ENCODE results near the gene ANP32E.
A peak's percentile ranks its signal among the peaks of the same experiment; 100 is the strongest.

Gene ANP32E

DNA sequence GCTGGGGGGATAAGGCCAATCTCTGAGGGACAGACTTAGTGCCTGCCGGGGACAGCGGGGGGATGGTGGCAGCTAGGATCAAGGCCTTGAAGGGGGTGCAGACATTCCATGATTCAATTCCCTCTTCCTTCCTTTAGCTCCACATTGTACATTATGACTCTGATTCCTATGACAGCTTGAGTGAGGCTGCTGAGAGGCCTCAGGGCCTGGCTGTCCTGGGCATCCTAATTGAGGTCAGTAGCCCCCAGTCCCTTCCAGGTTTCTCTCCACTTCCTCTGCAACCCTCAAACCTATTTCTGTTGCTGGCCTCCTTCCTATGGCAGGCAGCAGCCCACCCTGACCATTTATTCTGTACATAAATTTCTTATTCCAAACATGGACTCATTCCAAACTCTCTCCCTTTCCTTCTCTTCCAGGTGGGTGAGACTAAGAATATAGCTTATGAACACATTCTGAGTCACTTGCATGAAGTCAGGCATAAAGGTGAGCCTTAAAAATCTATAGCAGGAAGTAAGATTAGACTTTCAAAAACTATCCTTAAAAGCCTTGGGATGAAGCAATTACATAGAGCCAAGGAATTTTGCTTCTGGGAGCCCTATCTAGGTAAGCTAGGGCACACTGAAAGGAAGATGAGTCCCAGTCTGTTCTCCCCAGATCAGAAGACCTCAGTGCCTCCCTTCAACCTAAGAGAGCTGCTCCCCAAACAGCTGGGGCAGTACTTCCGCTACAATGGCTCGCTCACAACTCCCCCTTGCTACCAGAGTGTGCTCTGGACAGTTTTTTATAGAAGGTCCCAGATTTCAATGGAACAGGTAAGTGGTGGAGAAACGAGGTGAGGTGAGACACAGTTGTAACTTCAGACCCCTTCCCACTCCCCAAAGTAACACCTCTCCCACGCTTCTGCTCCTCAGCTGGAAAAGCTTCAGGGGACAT, 26.7 kb upstream of the ANP32E start:
- TF ChIP-seq ZNF70 (CRISPR knock-in tag; IDR thresholded peaks at IDR 0.05) (no peak), ARNTL (CRISPR knock-in tag; IDR thresholded peaks at IDR 0.05; ENCODE audit: borderline replicate concordance, low read depth) (no peak), ZC3H10 (CRISPR knock-in tag; IDR thresholded peaks at IDR 0.05) (no peak; the same call in 1 of the 2 replicates), SNAI2 (CRISPR knock-in tag; IDR thresholded peaks at IDR 0.05) (no peak), CSDC2 (CRISPR knock-in tag; IDR thresholded peaks at IDR 0.05) (no peak), TSHZ2 (CRISPR knock-in tag; IDR thresholded peaks at IDR 0.05) (no peak), ESRRG (CRISPR knock-in tag; IDR thresholded peaks at IDR 0.05) (no peak), ZFP30 (CRISPR knock-in tag; IDR thresholded peaks at IDR 0.05) (no peak), CSRNP3 (CRISPR knock-in tag; IDR thresholded peaks at IDR 0.05) (no peak), ISL1 (CRISPR knock-in tag; IDR thresholded peaks at IDR 0.05) (no peak), RARB (CRISPR knock-in tag; IDR thresholded peaks at IDR 0.05) (no peak), ZFP3 (CRISPR knock-in tag; IDR thresholded peaks at IDR 0.05) (no peak), CREB5 (CRISPR knock-in tag; IDR thresholded peaks at IDR 0.05; ENCODE audit: low read depth) (no peak), PPARA (CRISPR knock-in tag; IDR thresholded peaks at IDR 0.05; ENCODE audit: borderline replicate concordance) (no peak), BACH2 (CRISPR knock-in tag; IDR thresholded peaks at IDR 0.05; ENCODE audit: borderline replicate concordance) (no peak), GLIS3 (CRISPR knock-in tag; IDR thresholded peaks at IDR 0.05) (no peak), TCF4 (CRISPR knock-in tag; IDR thresholded peaks at IDR 0.05; ENCODE audit: borderline replicate concordance) (no peak), TOX (CRISPR knock-in tag; IDR thresholded peaks at IDR 0.05; ENCODE audit: borderline replicate concordance) (no peak)
- TF ChIP-seq, protein P1, sequence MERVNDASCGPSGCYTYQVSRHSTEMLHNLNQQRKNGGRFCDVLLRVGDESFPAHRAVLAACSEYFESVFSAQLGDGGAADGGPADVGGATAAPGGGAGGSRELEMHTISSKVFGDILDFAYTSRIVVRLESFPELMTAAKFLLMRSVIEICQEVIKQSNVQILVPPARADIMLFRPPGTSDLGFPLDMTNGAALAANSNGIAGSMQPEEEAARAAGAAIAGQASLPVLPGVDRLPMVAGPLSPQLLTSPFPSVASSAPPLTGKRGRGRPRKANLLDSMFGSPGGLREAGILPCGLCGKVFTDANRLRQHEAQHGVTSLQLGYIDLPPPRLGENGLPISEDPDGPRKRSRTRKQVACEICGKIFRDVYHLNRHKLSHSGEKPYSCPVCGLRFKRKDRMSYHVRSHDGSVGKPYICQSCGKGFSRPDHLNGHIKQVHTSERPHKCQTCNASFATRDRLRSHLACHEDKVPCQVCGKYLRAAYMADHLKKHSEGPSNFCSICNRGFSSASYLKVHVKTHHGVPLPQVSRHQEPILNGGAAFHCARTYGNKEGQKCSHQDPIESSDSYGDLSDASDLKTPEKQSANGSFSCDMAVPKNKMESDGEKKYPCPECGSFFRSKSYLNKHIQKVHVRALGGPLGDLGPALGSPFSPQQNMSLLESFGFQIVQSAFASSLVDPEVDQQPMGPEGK (CRISPR knock-in tag; IDR thresholded peaks at IDR 0.05; ENCODE audit: borderline replicate concordance) = no peak
- peak; percentile 2; the same call in 2 of the 3 replicates for ATAC-seq

- no peak for ATAC-seq
- TF ChIP-seq POU6F1 (CRISPR knock-in tag; IDR thresholded peaks at IDR 0.05; ENCODE audit: borderline replicate concordance, low read depth) = no peak
- no peak for TF ChIP-seq CREB5 (CRISPR knock-in tag; IDR thresholded peaks at IDR 0.05; ENCODE audit: low read depth)
- TF ChIP-seq ZNF70 (CRISPR knock-in tag; IDR thresholded peaks at IDR 0.05) = no peak
- no peak for TF ChIP-seq ZFP30 (CRISPR knock-in tag; IDR thresholded peaks at IDR 0.05)
- no peak for TF ChIP-seq CSRNP3 (CRISPR knock-in tag; IDR thresholded peaks at IDR 0.05)
- TF ChIP-seq, protein P1 (CRISPR knock-in tag; IDR thresholded peaks at IDR 0.05; ENCODE audit: borderline replicate concordance) = no peak
- TF ChIP-seq GLIS3 (CRISPR knock-in tag; IDR thresholded peaks at IDR 0.05) = no peak
- no peak for TF ChIP-seq ZC3H10 (CRISPR knock-in tag; IDR thresholded peaks at IDR 0.05)
- TF ChIP-seq BACH2 (CRISPR knock-in tag; IDR thresholded peaks at IDR 0.05; ENCODE audit: borderline replicate concordance) = no peak
Measured at GRCh38 chr1:150261367-150261766, 25.5 kb upstream of the ANP32E start.

Data from SK-N-SH treated with all-trans-retinoic acid at 6 μM for 48 hours (cell line).